ENCODE measurements around the gene GPR108. TPM values are rescaled to one million over a fixed set of nuclear protein-coding genes. Genes with fewer than 3 reads are reported as not detected.

GPR108 gene
- total and polyA plus RNA-seq, 4 donors, result 17.2 to 34.2 (median 30.5) TPM

DNA sequence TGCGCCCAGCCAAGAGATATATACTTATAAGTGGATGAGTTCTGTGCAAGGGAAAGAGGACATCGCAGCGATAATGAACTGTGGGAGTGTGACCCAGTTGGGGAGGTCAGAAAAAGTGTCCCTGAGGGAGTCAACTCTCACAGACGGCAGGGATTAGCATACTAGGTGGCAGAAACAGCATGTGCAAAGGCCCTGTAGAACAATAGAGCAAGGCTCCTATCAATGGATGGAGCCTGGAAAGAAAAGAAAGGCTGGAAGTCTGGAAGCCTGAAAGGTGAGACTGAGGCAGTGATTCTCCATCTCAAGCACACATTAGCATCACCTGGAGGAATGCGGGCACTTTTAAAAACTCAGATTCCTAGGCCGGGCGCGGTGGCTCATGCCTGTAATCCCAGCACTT, 46.0 kb downstream of the GPR108 start:
- TF ChIP-seq SP1 (IDR thresholded peaks at IDR 0.05) (no peak), MAX (IDR thresholded peaks at IDR 0.05) (no peak), RAD21 (IDR thresholded peaks at IDR 0.05) (no peak), FOXA1 (IDR thresholded peaks at IDR 0.05) (no peak)
- TF ChIP-seq, protein P1, sequence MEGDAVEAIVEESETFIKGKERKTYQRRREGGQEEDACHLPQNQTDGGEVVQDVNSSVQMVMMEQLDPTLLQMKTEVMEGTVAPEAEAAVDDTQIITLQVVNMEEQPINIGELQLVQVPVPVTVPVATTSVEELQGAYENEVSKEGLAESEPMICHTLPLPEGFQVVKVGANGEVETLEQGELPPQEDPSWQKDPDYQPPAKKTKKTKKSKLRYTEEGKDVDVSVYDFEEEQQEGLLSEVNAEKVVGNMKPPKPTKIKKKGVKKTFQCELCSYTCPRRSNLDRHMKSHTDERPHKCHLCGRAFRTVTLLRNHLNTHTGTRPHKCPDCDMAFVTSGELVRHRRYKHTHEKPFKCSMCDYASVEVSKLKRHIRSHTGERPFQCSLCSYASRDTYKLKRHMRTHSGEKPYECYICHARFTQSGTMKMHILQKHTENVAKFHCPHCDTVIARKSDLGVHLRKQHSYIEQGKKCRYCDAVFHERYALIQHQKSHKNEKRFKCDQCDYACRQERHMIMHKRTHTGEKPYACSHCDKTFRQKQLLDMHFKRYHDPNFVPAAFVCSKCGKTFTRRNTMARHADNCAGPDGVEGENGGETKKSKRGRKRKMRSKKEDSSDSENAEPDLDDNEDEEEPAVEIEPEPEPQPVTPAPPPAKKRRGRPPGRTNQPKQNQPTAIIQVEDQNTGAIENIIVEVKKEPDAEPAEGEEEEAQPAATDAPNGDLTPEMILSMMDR (IDR thresholded peaks at IDR 0.05; ENCODE audit: low read depth, low read length, missing input control), result no peak

DNA sequence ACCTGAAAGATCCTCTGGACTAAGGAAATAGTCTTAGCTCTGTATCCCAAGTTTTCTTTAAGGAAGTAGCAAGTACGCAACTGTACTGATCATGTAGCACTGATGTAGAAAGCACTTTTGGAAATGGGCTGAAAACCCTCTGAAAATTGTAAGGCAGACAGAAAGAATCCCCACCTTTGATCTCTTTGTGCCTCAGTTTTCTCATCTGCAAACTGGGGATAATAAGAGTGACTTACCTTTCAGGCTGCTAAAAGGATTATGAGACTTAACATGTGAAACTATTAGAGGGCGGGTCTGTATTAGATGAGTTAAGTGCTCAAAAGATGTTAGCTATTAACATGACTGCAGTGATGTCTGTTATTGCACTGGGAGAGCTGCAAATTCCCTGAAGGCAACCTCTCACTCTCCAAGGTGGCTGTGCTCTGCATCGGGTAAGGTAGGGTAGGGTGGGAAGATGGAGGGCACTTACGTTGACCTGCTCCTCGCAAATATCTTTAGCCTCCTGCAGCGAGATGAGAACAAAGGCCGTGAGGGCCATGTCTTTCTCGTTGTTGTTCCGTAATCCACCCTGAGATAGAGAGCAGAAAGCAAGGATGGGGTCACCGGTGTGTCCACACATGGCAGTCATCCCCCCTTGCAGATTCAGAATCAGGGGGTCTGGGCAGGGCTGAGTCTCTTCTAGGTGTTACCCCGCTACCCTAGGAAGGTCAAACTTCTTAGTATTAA, 47.1 kb downstream of the GPR108 start:
- WGBS, result 85% methylated on average over 11 of the region's 11 CpGs
- H3K9me3 ChIP-seq (ENCODE audit: control insufficient read depth in 4 of 4, low read length in 3 of 4), result no peaks in the 10 kb centered on the region
- H3K4me1 ChIP-seq (ENCODE audit: control insufficient read depth in 4 of 4, insufficient read depth in 4 of 4, low read length in 3 of 4), result peaks cover 0 to 17% (median 4%) of the 10 kb centered on the region in 4 donors
- no peak overlapping the region for H3K9ac ChIP-seq (ENCODE audit: low read depth in 1 of 2, low read length in 2 of 2)
- no peak overlapping the region for H3K4me3 ChIP-seq (ENCODE audit: low read depth in 1 of 3, low read length in 3 of 3)
- H3K27me3 ChIP-seq (ENCODE audit: control insufficient read depth in 4 of 4, insufficient read depth in 4 of 4, low read length in 3 of 4), result no peaks in the 10 kb centered on the region
- TF ChIP-seq GABPA (IDR thresholded peaks at IDR 0.05 in 1 of 2, conservative IDR thresholded peaks at IDR 0.05 in 1 of 2) (no peak), TAF1 (conservative IDR thresholded peaks at IDR 0.05) (no peak), REST (IDR thresholded peaks at IDR 0.05) (no peak), HNF4A (conservative IDR thresholded peaks at IDR 0.05) (no peak), FOXA1 (IDR thresholded peaks at IDR 0.05) (no peak), EGR1 (IDR thresholded peaks at IDR 0.05; ENCODE audit: low read depth in 2 of 2) (no peak), JUND (IDR thresholded peaks at IDR 0.05) (no peak), HNF4G (IDR thresholded peaks at IDR 0.05) (no peak), RXRA (IDR thresholded peaks at IDR 0.05) (no peak)
- TF ChIP-seq, protein P2, sequence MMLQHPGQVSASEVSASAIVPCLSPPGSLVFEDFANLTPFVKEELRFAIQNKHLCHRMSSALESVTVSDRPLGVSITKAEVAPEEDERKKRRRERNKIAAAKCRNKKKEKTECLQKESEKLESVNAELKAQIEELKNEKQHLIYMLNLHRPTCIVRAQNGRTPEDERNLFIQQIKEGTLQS (IDR thresholded peaks at IDR 0.05), result no peak
- no peak for DNase-seq (ENCODE audit: low spot score)
- H3K36me3 ChIP-seq (ENCODE audit: control insufficient read depth in 4 of 4, insufficient read depth in 3 of 4, low read depth in 1 of 4, low read length in 3 of 4), result peaks cover 27 to 81% (median 70%) of the 10 kb centered on the region in 4 donors
- no peak overlapping the region for H3K27ac ChIP-seq (ENCODE audit: low read depth in 1 of 2, low read length in 2 of 2)

More for the DNA sequence above, 46.0 kb downstream of the GPR108 start:
- no peak overlapping the region for H3K9ac ChIP-seq (ENCODE audit: low read depth in 1 of 2, low read length in 2 of 2)
- H3K27ac ChIP-seq (ENCODE audit: low read depth in 1 of 2, low read length in 2 of 2), result no peak overlapping the region
- H3K4me3 ChIP-seq (ENCODE audit: low read depth in 1 of 3, low read length in 3 of 3), result no peak overlapping the region
- no peaks in the 10 kb centered on the region for H3K27me3 ChIP-seq (ENCODE audit: control insufficient read depth in 4 of 4, insufficient read depth in 4 of 4, low read length in 3 of 4)
- WGBS, result 85% methylated on average over 8 of the region's 8 CpGs
- no peaks in the 10 kb centered on the region for H3K9me3 ChIP-seq (ENCODE audit: control insufficient read depth in 4 of 4, low read length in 3 of 4)
- H3K4me1 ChIP-seq (ENCODE audit: control insufficient read depth in 4 of 4, insufficient read depth in 4 of 4, low read length in 3 of 4), result peaks cover 0 to 15% (median 4%) of the 10 kb centered on the region in 4 donors
- peaks cover 29 to 75% (median 65%) of the 10 kb centered on the region in 4 donors for H3K36me3 ChIP-seq (ENCODE audit: control insufficient read depth in 4 of 4, insufficient read depth in 3 of 4, low read depth in 1 of 4, low read length in 3 of 4)
- no peak for DNase-seq (ENCODE audit: low spot score)
